WTC11 (cell line): Measurements from ENCODE around the gene PTPRO.

Source experiments
- ATF2 ChIP-seq: sonication (generic); formaldehyde crosslinking; IDR thresholded peaks from 2 replicates; pipeline ENCODE4 v1.8.1; 2022; ENCODE audit warnings: low read depth, missing genetic modification reagents, borderline replicate concordance
- CREM ChIP-seq: sonication (generic); formaldehyde crosslinking; IDR thresholded peaks from 2 replicates; pipeline ENCODE4 v1.8.1; 2022; ENCODE audit warnings: mild to moderate bottlenecking, missing genetic modification reagents, moderate library complexity
- CTCF ChIP-seq: fragments of 200-600 bp; IDR thresholded peaks from 2 replicates; pipeline ENCODE4 v1.8.0; 2022; ENCODE audit warnings: antibody characterized with exemption
- ETV6 ChIP-seq: sonication (generic); formaldehyde crosslinking; IDR thresholded peaks from 2 replicates; pipeline ENCODE4 v1.8.1; 2022; ENCODE audit warnings: mild to moderate bottlenecking, missing genetic modification reagents
- MLX ChIP-seq: sonication (generic); formaldehyde crosslinking; IDR thresholded peaks from 2 replicates; pipeline ENCODE4 v1.8.1; 2023; ENCODE audit warnings: mild to moderate bottlenecking, missing genetic modification reagents, moderate library complexity
- TP53 ChIP-seq: sonication (generic); formaldehyde crosslinking; IDR thresholded peaks from 2 replicates; pipeline ENCODE4 v1.8.1; 2023; ENCODE audit warnings: mild to moderate bottlenecking, missing genetic modification reagents
- TF ChIP-seq, protein P1 (sequence below): fragments of 250-450 bp; sonication (Bioruptor Pico); IDR thresholded peaks from 2 replicates; pipeline ENCODE4 v1.8.0; 2021; ENCODE audit warnings: mild to moderate bottlenecking
- TF ChIP-seq, protein P2 (sequence below): sonication (generic); formaldehyde crosslinking; IDR thresholded peaks from 2 replicates; pipeline ENCODE4 v1.8.1; 2022; ENCODE audit warnings: low read depth, mild to moderate bottlenecking, moderate library complexity, missing genetic modification reagents, borderline replicate concordance
- TF ChIP-seq, protein P3 (sequence below): sonication (generic); formaldehyde crosslinking; IDR thresholded peaks from 2 replicates; pipeline ENCODE4 v1.8.0; 2022; ENCODE audit warnings: mild to moderate bottlenecking, missing genetic modification reagents
- TF ChIP-seq, protein P4 (sequence below): sonication (generic); formaldehyde crosslinking; IDR thresholded peaks from 2 replicates; pipeline ENCODE4 v1.8.1; 2023; ENCODE audit warnings: mild to moderate bottlenecking, moderate library complexity, missing genetic modification reagents
- TF ChIP-seq, protein P5 (sequence below): sonication (generic); formaldehyde crosslinking; IDR thresholded peaks from 2 replicates; pipeline ENCODE4 v1.8.1; 2023; ENCODE audit warnings: mild to moderate bottlenecking, missing genetic modification reagents, moderate library complexity

DNA sequence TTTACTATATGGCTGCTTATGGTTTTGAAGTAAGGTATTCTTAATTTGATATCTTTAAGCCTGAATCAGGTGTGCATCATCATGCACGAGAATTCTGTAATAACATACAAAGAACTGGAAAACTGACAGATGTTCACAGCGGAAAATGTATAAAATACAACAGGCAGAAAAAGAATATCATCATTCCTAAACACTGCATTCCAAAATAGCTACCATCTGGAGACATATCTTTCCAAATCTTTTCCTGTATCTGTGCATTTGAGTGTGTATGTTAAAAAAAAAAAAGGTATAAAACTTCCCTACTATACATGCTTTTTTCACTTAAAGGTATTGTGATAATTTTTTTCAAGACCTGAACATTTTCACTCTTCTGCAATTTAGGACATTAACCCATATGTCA, 13.7 kb downstream of the PTPRO start:
- TF ChIP-seq, protein P1, sequence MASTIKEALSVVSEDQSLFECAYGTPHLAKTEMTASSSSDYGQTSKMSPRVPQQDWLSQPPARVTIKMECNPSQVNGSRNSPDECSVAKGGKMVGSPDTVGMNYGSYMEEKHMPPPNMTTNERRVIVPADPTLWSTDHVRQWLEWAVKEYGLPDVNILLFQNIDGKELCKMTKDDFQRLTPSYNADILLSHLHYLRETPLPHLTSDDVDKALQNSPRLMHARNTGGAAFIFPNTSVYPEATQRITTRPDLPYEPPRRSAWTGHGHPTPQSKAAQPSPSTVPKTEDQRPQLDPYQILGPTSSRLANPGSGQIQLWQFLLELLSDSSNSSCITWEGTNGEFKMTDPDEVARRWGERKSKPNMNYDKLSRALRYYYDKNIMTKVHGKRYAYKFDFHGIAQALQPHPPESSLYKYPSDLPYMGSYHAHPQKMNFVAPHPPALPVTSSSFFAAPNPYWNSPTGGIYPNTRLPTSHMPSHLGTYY: no peak
- TF ChIP-seq, protein P2, sequence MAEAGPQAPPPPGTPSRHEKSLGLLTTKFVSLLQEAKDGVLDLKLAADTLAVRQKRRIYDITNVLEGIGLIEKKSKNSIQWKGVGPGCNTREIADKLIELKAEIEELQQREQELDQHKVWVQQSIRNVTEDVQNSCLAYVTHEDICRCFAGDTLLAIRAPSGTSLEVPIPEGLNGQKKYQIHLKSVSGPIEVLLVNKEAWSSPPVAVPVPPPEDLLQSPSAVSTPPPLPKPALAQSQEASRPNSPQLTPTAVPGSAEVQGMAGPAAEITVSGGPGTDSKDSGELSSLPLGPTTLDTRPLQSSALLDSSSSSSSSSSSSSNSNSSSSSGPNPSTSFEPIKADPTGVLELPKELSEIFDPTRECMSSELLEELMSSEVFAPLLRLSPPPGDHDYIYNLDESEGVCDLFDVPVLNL (CRISPR knock-in tag): no peak
- TF ChIP-seq CTCF (no peak), TP53 (no peak), ATF2 (no peak), ETV6 (CRISPR knock-in tag) (no peak), CREM (CRISPR knock-in tag) (no peak), MLX (CRISPR knock-in tag) (no peak)
- TF ChIP-seq, protein P3, sequence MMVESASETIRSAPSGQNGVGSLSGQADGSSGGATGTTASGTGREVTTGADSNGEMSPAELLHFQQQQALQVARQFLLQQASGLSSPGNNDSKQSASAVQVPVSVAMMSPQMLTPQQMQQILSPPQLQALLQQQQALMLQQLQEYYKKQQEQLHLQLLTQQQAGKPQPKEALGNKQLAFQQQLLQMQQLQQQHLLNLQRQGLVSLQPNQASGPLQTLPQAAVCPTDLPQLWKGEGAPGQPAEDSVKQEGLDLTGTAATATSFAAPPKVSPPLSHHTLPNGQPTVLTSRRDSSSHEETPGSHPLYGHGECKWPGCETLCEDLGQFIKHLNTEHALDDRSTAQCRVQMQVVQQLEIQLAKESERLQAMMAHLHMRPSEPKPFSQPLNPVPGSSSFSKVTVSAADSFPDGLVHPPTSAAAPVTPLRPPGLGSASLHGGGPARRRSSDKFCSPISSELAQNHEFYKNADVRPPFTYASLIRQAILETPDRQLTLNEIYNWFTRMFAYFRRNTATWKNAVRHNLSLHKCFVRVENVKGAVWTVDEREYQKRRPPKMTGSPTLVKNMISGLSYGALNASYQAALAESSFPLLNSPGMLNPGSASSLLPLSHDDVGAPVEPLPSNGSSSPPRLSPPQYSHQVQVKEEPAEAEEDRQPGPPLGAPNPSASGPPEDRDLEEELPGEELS: no peak
- TF ChIP-seq, protein P4, sequence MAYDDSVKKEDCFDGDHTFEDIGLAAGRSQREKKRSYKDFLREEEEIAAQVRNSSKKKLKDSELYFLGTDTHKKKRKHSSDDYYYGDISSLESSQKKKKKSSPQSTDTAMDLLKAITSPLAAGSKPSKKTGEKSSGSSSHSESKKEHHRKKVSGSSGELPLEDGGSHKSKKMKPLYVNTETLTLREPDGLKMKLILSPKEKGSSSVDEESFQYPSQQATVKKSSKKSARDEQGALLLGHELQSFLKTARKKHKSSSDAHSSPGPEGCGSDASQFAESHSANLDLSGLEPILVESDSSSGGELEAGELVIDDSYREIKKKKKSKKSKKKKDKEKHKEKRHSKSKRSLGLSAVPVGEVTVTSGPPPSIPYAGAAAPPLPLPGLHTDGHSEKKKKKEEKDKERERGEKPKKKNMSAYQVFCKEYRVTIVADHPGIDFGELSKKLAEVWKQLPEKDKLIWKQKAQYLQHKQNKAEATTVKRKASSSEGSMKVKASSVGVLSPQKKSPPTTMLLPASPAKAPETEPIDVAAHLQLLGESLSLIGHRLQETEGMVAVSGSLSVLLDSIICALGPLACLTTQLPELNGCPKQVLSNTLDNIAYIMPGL: no peak
- TF ChIP-seq, protein P5, sequence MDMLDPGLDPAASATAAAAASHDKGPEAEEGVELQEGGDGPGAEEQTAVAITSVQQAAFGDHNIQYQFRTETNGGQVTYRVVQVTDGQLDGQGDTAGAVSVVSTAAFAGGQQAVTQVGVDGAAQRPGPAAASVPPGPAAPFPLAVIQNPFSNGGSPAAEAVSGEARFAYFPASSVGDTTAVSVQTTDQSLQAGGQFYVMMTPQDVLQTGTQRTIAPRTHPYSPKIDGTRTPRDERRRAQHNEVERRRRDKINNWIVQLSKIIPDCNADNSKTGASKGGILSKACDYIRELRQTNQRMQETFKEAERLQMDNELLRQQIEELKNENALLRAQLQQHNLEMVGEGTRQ: no peak
